Measurements from ENCODE around the gene CLN3.
"Not testable (repeated sequence)": the region's sequence is repeated elsewhere in the genome, so short reads cannot be mapped to it uniquely, and the experiment has no call there.

CLN3 gene

DNA sequence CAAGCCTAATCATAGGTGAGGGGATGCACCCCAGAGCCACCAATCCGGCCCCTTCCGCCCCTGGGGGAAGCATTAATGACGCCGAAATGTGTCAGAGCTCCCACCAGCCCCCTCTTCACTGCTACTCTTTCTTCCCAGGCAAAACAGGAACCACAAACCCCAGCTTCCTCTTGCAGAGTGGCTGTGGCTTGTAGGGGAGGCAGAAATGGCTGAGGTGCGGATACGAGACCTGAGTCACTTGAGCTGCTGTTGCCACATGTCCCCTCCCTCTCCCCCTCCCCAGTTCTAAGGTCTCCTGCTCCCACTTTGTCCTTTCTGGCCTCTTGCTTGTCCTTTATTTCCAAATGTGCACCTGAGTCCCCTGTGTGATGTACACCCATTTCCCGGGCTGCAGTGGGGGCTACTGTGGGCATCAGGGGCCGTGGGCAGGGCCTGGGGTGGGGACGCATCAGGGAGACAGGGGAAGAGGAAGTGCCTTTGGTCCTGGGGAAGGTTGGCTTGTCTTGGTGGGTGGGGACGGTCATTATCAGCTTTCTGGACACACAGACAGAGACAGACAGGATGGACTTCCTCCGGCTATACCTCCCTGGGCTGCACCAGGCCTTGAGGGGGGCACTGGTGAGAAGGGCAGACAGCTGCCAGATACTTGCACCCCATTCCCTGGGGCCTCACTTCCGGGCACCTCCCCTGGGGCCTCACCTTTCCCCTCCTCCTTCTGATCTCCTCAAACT lies 2.4 kb upstream of the CLN3 start, which contains the start of gene APOBR:
APOBR (plus strand) TSS at position 523 of the 731 bp plus-strand sequence; CDS start at position 562, 39 bp downstream.
- DNase-seq, result peak; percentile 88

DNA sequence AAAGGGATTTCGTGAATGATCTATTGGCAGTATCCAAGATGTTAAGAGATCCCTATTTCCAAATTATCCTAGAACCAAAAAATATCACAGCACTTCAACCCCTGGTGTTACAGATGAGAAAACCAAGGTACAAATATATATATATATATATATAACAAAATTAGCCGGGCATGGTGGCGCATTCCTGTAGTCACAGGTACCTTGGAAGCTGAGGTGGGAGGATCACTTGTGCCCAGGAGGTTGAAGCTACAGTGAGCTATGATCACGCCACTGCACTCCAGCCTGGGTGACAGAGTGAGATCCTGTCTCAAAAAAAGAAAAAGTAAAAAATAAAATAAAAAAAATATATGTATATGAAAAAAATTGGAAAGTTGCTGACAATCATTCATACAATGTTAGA lies 637 bp upstream of the CLN3 start:
- DNase-seq, result no peak

DNA sequence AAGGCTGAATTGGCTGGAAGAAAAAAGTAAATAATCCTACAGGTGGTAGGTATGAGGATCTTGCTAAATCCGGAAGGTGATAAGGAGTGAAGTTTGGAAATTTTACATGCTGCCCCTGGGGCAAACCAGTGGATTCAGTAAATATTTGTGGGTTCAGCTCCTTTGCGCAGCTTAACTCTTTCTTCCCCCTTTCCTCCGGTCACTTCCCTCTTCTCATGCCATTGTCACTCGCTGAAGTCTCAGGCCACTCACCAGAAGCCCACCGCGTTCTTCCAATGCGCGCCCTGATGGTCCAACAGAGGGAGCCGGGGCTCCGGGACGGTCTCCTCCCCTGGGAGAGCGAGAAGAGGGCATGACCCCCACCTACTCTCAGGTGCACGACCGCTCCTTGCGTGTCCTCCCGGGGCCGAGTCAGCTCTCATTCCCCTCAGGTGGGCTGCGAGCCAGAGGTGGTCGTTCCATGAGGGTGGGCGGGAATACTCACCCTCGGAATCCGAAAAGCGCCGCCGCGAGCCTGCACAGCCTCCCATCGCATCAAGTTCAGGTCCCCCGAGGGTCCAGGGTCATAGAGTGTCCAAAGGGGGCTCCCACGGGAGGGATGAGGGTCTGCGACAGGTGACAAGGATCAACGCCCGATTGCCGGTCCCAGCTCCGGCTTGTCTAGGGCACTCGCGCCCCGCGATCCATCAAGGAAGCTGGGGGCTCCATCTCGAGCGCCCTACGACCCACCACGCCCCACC lies 474 bp downstream of the CLN3 start:
- DNase-seq, result no peak

DNA sequence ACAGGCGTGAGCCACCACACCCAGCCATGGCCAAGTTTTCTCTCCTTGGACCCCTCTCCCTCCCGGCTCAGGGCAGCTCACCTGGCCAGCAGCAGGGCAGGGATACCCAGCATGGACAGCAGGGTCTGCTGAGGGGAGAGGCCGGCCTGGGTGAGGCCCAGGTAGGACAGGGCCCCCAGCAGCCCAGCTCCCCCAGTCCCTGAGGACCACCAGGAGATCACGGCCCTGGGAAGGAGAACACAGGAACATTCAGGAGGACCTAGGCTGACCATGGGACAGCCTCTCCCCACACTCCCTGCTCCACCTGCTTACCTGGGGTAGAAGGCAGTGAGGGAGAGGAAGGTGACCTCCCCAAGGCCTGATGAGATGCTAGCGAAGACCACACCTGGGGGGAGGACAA lies 5.6 kb downstream of the CLN3 start:
- no peak for DNase-seq

DNA sequence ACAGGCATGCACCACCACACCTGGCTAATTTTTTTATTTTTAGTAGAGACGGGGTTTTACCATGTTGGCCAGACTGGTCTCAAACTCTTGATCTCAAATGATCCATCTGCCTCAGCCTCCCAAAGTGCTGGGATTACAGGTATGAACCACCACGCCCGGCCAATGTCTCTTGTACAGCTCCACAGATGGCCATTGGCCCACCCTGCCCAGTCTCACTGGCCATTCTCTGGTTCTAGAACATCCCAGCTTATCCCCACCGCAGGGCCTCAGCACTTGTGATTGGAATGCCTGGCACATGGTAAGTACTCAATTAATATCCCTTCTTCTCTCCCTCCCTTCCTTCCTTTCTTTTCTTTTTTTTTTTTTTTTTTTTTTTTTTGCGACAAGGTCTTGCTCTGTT lies 8.5 kb downstream of the CLN3 start:
- not testable (repeated sequence) for DNase-seq

DNA sequence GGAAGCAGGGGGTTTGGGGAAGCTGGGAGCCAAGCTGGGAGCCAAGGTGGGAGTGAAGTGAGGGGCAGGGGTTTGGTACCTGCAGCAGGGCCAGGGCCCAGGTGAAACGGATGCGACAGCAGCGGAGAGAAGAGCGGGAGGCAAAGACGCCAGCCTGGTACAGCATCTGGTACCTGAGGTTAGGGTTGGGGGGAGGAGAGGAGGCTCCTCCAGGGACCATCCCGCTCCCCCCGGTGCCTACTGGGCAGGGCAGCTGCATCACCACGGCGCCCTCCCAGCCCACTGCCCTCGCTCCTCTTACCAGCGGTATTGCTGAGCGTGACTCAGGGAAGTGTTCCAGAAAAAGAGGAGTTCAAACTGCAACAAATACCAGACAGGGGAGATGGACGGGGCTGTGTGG lies 9.8 kb downstream of the CLN3 start:
- no peak for DNase-seq

DNA sequence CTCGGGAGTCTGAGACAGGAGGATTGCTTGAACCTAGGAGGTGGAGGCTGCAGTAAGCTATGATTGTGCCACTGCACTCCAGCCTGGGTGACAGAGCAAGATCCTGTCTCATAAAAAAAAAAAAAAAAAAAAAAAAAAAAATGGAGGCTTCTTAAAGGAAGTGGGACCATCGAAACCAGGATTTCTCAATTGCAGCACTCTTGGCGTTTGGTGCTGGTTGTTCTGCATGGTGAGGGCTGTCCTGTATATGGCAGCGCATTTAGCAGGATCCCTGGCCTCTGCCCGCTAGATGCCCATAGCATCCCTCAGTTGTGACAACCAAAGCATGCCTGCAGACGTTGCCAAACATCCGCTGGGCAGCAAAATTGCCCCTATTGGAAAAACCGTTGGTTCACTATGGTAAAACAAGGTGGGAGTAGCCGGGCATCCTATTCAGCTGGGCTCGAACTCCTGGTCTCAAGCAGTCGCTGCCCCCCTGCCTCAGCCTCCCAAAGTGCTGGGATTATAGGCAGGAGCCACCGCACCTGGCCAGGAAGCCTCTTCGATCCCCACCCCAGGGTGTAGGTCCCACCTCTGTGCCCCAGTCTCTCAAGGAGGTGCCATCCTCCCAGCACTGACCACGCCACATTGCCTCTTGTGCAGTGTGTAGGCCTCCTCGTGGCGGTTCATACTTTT lies 13.2 kb downstream of the CLN3 start:
- DNase-seq, result no peak

DNA sequence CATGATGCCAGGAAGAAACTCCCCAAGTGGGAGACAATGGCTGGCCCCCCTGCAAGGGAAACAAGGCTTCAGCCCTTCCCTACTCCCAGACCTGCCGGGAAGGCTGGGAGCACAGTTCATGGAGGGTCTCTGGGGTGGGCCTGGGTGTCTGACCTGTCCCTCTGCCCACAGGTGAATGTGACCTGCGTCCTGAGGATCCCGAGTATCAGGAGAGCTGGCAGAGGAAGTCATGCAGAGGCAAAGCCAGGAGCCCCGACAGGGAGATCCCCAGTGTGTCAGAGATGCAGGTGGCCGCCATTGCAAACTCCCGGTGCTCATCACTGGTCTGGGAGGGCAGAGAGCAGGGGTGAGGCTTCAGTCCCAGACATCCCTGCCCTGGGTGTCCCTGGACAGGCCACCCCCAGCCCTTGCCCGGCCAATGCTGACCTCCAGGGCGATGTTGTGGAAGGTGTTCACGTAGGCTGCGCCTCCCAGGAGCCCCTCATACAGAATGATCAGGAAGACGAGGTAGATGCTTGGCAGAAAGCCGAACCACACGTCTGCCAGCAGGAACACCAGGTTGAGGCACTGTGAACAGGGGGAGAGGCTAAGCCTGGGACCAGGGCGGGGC lies 14.5 kb downstream of the CLN3 start:
- no peak for DNase-seq

DNA sequence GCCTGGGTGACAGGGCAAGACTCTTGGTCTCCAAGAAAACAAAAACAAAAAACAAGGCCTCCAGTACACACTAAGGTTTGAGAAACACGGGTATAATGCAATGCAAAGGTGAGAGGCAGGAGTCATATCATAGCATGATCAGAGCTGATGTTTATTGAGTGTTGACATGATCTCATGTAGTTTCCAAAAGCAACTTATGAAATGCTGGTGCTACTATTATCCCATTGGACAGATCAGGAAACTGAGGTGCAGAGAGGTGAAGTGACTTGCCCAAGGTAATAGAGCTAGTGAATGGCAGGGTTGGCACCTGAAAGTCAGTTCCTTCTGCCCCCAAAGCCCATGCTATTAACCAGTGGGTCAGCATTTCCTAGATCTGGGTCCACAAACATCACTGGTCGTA lies 16.7 kb downstream of the CLN3 start:
- DNase-seq, result no peak

DNA sequence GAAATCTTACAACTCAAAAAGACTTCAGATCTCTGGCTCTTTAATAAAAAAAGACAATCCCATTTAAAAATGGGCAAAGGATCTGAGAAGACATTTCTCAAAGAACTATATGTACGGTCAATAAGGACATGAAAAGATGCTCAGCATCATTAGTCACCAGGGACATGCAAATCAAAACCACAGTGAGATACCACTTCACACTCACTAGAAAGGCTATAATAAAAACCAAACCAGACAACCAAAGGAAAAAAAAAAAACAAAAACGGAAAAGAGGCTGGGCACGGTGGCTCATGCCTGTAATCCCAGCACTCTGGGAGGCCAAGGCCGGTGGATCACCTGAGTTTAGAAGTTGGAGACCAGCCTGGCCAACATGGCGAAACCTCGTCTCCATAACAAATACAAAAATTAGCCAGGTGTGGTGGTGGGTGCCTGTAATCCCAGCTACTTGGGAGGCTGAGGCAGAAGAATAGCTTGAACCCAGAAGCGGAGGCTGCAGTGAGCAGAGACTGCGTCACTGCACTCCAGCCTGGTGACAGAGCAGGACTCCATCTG lies 18.1 kb downstream of the CLN3 start:
- no peak for DNase-seq

DNA sequence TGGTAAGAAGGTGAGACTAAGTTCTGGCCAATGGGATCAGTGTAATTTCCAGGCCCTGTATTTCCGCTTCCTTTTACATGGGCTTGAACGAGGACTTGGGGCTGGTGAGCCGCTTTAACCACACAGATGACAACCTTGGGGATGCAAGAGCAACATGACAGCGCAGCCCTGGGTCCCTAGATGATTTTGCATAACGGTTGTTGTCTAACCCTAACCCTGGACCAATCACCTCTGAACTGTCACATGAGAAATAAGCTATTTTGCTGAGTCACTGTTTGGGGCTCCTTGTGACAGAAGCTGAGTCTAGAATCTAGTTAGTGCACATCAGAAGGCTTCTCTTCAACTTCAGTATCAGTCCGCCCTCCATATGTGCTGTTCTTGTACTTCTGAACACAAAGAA lies 44.8 kb downstream of the CLN3 start:
- DNase-seq, result not testable (repeated sequence)

DNA sequence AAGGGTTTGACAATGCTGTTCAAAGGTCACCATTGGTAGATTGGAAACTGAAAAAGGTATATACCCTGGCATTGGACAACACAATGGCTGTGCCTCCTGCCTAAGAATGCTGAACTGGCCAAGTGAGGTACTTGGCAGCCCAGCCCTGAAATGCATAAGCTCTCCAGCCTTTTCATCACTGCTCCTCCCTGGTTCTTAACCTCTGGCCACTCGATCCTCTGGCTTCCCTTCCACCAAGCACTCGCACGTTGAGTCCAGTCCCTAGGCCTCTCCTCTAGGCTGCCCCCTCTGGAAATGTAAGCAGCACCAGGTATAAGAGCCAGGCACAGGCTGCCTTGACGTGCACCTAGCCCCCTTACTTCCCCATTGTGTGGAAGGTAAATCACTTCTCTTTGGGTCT lies 45.5 kb downstream of the CLN3 start:
- not testable (repeated sequence) for DNase-seq

DNA sequence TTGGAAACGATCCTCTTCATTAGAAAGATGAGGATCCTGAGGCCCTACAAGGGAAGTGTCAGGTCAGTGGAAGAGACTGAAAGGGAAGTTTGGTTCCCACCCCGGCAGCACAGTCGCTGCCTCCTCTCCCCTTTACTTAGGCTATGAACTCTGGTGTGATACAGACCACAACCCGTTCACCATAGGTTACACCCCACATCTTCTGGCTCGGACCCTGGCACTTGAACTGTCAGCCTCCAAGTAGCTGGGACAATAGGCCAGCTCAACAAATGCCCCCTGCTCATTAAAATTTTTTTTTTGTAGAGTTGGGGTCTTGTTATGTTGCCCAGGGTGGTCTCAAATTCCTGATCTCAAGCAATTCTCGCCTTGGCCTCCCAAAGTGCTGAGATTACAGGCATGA lies 47.9 kb downstream of the CLN3 start:
- DNase-seq, result not testable (repeated sequence)

DNA sequence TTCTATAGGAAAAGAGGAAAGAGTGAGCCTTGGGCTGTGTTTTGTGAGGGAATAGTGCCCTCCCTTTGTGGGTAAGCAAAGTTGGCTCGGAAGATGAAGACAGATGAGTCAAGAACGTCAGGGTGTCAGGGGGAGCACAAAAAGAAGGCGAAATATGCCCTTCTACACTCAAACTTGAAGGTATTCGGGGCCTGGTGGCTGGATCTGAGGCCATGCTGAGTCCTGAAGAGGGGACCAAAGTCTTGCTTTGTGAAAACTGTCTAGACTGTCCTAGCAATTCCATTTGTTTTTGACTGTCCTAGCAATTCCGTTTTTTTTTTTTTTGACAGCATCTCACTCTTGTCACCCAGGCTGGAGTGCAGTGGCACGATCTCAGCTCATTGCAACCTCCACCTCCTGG lies 53.0 kb downstream of the CLN3 start:
- DNase-seq, result not testable (repeated sequence)

DNA sequence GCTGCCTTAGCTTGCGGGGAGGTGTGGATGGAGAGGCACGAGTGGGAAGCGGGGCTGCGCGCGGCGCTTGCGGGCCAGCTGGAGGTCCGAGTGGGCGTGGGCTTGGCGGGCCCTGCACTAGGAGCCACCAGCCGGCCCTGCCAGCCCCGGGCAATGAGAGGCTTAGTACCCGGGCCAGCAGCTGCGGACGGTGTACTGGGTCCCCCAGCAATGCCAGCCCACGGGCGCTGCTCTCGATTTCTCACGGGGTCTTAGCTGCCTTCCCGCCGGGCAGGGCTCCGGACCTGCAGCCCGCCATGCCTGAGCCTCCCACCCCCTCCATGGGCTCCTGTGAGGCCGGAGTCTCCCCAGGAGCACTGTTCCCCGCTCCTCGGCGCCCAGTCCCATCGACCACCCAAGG lies 56.5 kb downstream of the CLN3 start:
- DNase-seq, result not testable (repeated sequence)
